HepG2 (cell line): Measurements from ENCODE around the gene CX3CR1. TPM values are rescaled to one million over a fixed set of nuclear protein-coding genes. Genes with fewer than 3 reads are reported as not detected.
A peak's percentile ranks its signal among the peaks of the same experiment; 100 is the strongest.

Experiments used
- ARNTL ChIP-seq: sonication (generic); formaldehyde crosslinking; IDR thresholded peaks from 2 replicates; pipeline ENCODE4 v1.4.0; 2020; ENCODE audit warnings: mild to moderate bottlenecking, missing genetic modification reagents
- EED ChIP-seq: sonication (generic); formaldehyde crosslinking; IDR thresholded peaks from 2 replicates; pipeline ENCODE4 v1.5.0; 2020; ENCODE audit warnings: mild to moderate bottlenecking, missing genetic modification reagents
- ERF ChIP-seq: IDR thresholded peaks from 2 replicates; pipeline ENCODE4 v1.6.1; 2018; ENCODE audit warnings: missing biosample characterization, missing genetic modification reagents
- GABPB1 ChIP-seq: IDR thresholded peaks from 2 replicates; pipeline ENCODE4 v1.6.1; 2016; ENCODE audit warnings: mild to moderate bottlenecking, missing genetic modification reagents, moderate library complexity, missing compliant biosample characterization
- HES4 ChIP-seq: sonication (generic); formaldehyde crosslinking; IDR thresholded peaks from 2 replicates; pipeline ENCODE4 v1.9.0; 2021; ENCODE audit warnings: mild to moderate bottlenecking, missing genetic modification reagents, borderline replicate concordance
- HHEX ChIP-seq: IDR thresholded peaks from 2 replicates; pipeline ENCODE4 v1.6.1; 2016; ENCODE audit warnings: control low read depth
- IRF9 ChIP-seq: sonication (generic); formaldehyde crosslinking; IDR thresholded peaks from 2 replicates; pipeline ENCODE4 v1.8.0; 2022; ENCODE audit warnings: missing genetic modification reagents, mild to moderate bottlenecking, borderline replicate concordance
- KDM1A ChIP-seq: IDR thresholded peaks from 2 replicates; pipeline ENCODE4 v1.6.1; 2016; ENCODE audit warnings: missing compliant biosample characterization
- KDM3A ChIP-seq: IDR thresholded peaks from 2 replicates; pipeline ENCODE4 v1.6.1; 2018; ENCODE audit warnings: low read depth, missing compliant biosample characterization
- NCOA1 ChIP-seq: sonication (generic); formaldehyde crosslinking; IDR thresholded peaks from 2 replicates; pipeline ENCODE4 v1.9.0; 2021; ENCODE audit warnings: missing genetic modification reagents
- NFE2L1 ChIP-seq: sonication (generic); formaldehyde crosslinking; IDR thresholded peaks from 2 replicates; pipeline ENCODE4 v1.4.0; 2020; ENCODE audit warnings: missing genetic modification reagents, mild to moderate bottlenecking, borderline replicate concordance
- NFE2L2 ChIP-seq: fragments of 150-350 bp; IDR thresholded peaks from 2 replicates; pipeline ENCODE4 v1.6.1; 2014; ENCODE audit warnings: low read length
- NFYB ChIP-seq: sonication (generic); formaldehyde crosslinking; IDR thresholded peaks from 2 replicates; pipeline ENCODE4 v1.4.0; 2020; ENCODE audit warnings: missing genetic modification reagents
- POLR2AphosphoS5 ChIP-seq: IDR thresholded peaks from 2 replicates; pipeline ENCODE4 v1.6.1; 2012; ENCODE audit warnings: low read depth, low read length
- REPIN1 ChIP-seq: sonication (generic); formaldehyde crosslinking; IDR thresholded peaks from 2 replicates; pipeline ENCODE4 v1.8.0; 2022; ENCODE audit warnings: missing genetic modification reagents, low read depth, mild to moderate bottlenecking, borderline replicate concordance
- SALL2 ChIP-seq: sonication (generic); formaldehyde crosslinking; IDR thresholded peaks from 2 replicates; pipeline ENCODE4 v1.8.1; 2023; ENCODE audit warnings: mild to moderate bottlenecking, missing genetic modification reagents, inconsistent platforms
- SOX5 ChIP-seq: IDR thresholded peaks from 2 replicates; pipeline ENCODE4 v1.6.1; 2016; ENCODE audit warnings: borderline replicate concordance
- USF2 ChIP-seq, 2 experiments: sonication (generic) in 1 of 2; formaldehyde crosslinking in 1 of 2; IDR thresholded peaks; 2 replicates each; pipeline versions ENCODE4 v1.5.1 to v1.6.1; 2011 to 2020; ENCODE audit warnings: borderline replicate concordance in 1 of 2, low read depth in 1 of 2, low read length in 1 of 2, mild to moderate bottlenecking in 1 of 2, missing genetic modification reagents in 1 of 2, moderate library complexity in 1 of 2
- ZBTB37 ChIP-seq: sonication (generic); formaldehyde crosslinking; IDR thresholded peaks from 2 replicates; pipeline ENCODE4 v1.4.0; 2020; ENCODE audit warnings: mild to moderate bottlenecking, missing genetic modification reagents
- ZEB1 ChIP-seq: IDR thresholded peaks from 2 replicates; pipeline ENCODE4 v1.6.1; 2012; ENCODE audit warnings: mild to moderate bottlenecking, low read depth, inconsistent platforms; ENCODE audit not compliant: insufficient replicate concordance
- ZNF224 ChIP-seq: sonication (generic); formaldehyde crosslinking; IDR thresholded peaks from 2 replicates; pipeline ENCODE4 v1.5.0; 2020; ENCODE audit warnings: mild to moderate bottlenecking, missing genetic modification reagents
- ZNF329 ChIP-seq: sonication (generic); formaldehyde crosslinking; IDR thresholded peaks from 2 replicates; pipeline ENCODE4 v1.9.0; 2021; ENCODE audit warnings: low read depth, mild to moderate bottlenecking, missing genetic modification reagents
- ZNF343 ChIP-seq: sonication (generic); formaldehyde crosslinking; IDR thresholded peaks from 2 replicates; pipeline ENCODE4 v1.4.0; 2020; ENCODE audit warnings: mild to moderate bottlenecking, missing genetic modification reagents
- ZNF614 ChIP-seq: IDR thresholded peaks from 2 replicates; pipeline ENCODE4 v1.6.1; 2018; ENCODE audit warnings: missing biosample characterization, missing genetic modification reagents, inconsistent platforms, borderline replicate concordance
- ZNF768 ChIP-seq: sonication (generic); formaldehyde crosslinking; IDR thresholded peaks from 2 replicates; pipeline ENCODE4 v1.4.0; 2020; ENCODE audit warnings: missing genetic modification reagents
- ZSCAN20 ChIP-seq: sonication (generic); formaldehyde crosslinking; IDR thresholded peaks from 2 replicates; pipeline ENCODE4 v1.4.0; 2020; ENCODE audit warnings: missing genetic modification reagents, mild to moderate bottlenecking, borderline replicate concordance
- polyA plus RNA-seq, 8 experiments: library from polyadenylated mRNA; depleted of rRNA in 3 of 8; stranded (reverse) in 7 of 8; unstranded in 1 of 8; fragments of >200 nt; fragmentation: Illumina TruSeq in 4 of 8; extraction: Trizol in 4 of 8; gene quantifications; 2 replicates each; pipeline versions ENCODE4 v1.2.1 to v1.2.3, GENCODE V29; 2011 to 2016; ENCODE audit warnings: low read depth in 4 of 8, missing spikeins in 1 of 8, mixed read lengths in 1 of 8; ENCODE audit not compliant: insufficient read depth in 1 of 8
- total RNA-seq, 5 experiments: library from RNA; depleted of rRNA; stranded (reverse); fragments of >200 nt; fragmentation: Illumina TruSeq; extraction: Trizol; gene quantifications; 2 replicates each; pipeline ENCODE4 v1.2.3, GENCODE V29; 2016; ENCODE audit warnings: low read depth in 1 of 5
- TF ChIP-seq, protein P1 (sequence below): sonication (generic); formaldehyde crosslinking; IDR thresholded peaks from 2 replicates; pipeline ENCODE4 v1.4.0; 2020; ENCODE audit warnings: missing genetic modification reagents, low read depth, mild to moderate bottlenecking, borderline replicate concordance

CX3CR1 gene
- total and polyA plus RNA-seq, 2 of the 13 experiments (the other 11 are each of a cell fraction or from before 2014, with no cell fraction given): not detected

DNA sequence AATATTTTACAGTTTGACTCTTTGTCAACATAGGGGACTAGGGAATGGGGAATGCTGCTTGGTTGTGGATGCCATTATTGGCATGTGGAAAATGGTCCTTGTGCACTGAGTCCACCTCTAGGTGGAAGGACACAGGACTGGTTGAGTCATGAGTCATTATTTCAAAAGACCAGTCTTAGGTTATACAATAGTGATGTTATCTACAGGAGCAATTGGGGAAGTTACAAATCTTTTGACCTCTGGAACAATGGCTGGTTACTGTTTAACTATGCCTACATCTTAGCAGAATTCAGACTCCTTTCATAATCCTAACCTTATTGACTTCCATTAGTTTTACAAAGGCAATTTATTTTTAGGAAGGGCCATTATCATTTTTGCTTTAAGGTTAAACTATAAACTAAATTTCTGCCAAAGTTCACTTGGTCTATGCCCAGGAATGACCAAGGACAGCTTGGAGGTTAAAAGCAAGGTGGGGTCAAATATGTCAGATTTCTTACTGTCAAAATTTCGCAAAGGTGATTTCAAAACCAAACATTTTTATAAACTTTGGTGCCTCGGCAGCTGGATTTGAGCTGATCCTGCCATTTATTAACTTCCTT, 37.8 kb upstream of the CX3CR1 start (continued):
- TF ChIP-seq USF2 (IDR thresholded peaks at IDR 0.05; ENCODE audit: low read depth, low read length) (no peak), USF2 (CRISPR knock-in tag; IDR thresholded peaks at IDR 0.05; ENCODE audit: borderline replicate concordance) (no peak), KDM3A (CRISPR knock-in tag) (peak; percentile 79; the same call in 1 of the 2 replicates), ZSCAN20 (CRISPR knock-in tag) (no peak), EED (CRISPR knock-in tag) (no peak), IRF9 (CRISPR knock-in tag) (no peak), ZBTB37 (no peak), NFE2L2 (no peak), POLR2AphosphoS5 (no peak), ZEB1 (no peak), ZNF329 (no peak), REPIN1 (0 out of 2 replicates have a peak, but pooled peaks have one; percentile 20), ZNF768 (CRISPR knock-in tag) (no peak), ARNTL (CRISPR knock-in tag) (peak; percentile 68; the same call in 1 of the 2 replicates), GABPB1 (CRISPR knock-in tag) (peak; percentile 15; the same call in 1 of the 2 replicates), ERF (CRISPR knock-in tag) (peak; percentile 85), SALL2 (0 out of 2 replicates have a peak, but pooled peaks have one; percentile 54), ZNF614 (CRISPR knock-in tag) (peak; percentile 92), ZNF343 (CRISPR knock-in tag) (no peak), NFYB (CRISPR knock-in tag) (no peak), SOX5 (peak; percentile 99), NCOA1 (no peak), HHEX (CRISPR knock-in tag) (peak; percentile 69; the same call in 1 of the 2 replicates), KDM1A (CRISPR knock-in tag) (peak; percentile 94), HES4 (CRISPR knock-in tag) (no peak), NFE2L1 (CRISPR knock-in tag) (no peak), ZNF224 (CRISPR knock-in tag) (no peak)
- TF ChIP-seq, protein P1, sequence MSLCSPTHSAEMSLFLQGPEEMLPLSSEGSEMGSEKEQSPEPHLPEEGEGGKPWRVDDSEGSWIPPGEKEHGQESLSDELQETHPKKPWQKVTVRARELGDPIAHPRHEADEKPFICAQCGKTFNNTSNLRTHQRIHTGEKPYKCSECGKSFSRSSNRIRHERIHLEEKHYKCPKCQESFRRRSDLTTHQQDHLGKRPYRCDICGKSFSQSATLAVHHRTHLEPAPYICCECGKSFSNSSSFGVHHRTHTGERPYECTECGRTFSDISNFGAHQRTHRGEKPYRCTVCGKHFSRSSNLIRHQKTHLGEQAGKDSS (CRISPR knock-in tag): no peak
